WTC11 (cell line): ENCODE results near the gene HPX. TPM values are rescaled to one million over a fixed set of nuclear protein-coding genes. Genes with fewer than 3 reads are reported as not detected.

Experiments used
- ATAC-seq: fragments of 200-7000 bp; cut with Tn5 transposase; 2 replicates; pipeline ENCODE4 v1.10.0; 2021; ENCODE audit warnings: mild to moderate bottlenecking, moderate library complexity
- CTCF ChIA-PET: fragments of 300-600 bp; sonication (Branson Sonifier 250); formaldehyde crosslinking; loops from one replicate; lab custom pipeline; 2021; ENCODE audit warnings: antibody characterized with exemption; lab: Charles Lee
- POLR2A ChIA-PET: fragments of 350-600 bp; sonication (Branson Sonifier 250); formaldehyde crosslinking; loops from one replicate; lab custom pipeline; 2021; ENCODE audit warnings: antibody characterized with exemption; lab: Charles Lee
- DNase-seq: peaks from one replicate; pipeline ENCODE4 v3.0.0; 2021; ENCODE audit warnings: low spot score
- H3K27ac Mint-ChIP-seq: 2 replicates; pipeline ENCODE4 v1.8.0; 2021; ENCODE audit warnings: mixed read lengths
- H3K27me3 Mint-ChIP-seq: 2 replicates; pipeline ENCODE4 v1.8.0; 2021; ENCODE audit warnings: low read depth, mild to moderate bottlenecking, moderate library complexity, mixed read lengths
- H3K36me3 Mint-ChIP-seq: 2 replicates; pipeline ENCODE4 v1.8.0; 2021; ENCODE audit warnings: mixed read lengths
- H3K4me1 Mint-ChIP-seq: 2 replicates; pipeline ENCODE4 v1.8.0; 2022; ENCODE audit warnings: mixed read lengths
- H3K4me3 Mint-ChIP-seq: 2 replicates; pipeline ENCODE4 v1.8.0; 2021; ENCODE audit warnings: mild to moderate bottlenecking, moderate library complexity, mixed read lengths
- H3K9me3 Mint-ChIP-seq: 2 replicates; pipeline ENCODE4 v1.8.0; 2021; ENCODE audit warnings: mixed read lengths
- MXD4 ChIP-seq: fragments of 250-450 bp; sonication (Bioruptor Pico); IDR thresholded peaks from 2 replicates; pipeline ENCODE4 v1.8.0; 2021; ENCODE audit warnings: mild to moderate bottlenecking, moderate library complexity, borderline replicate concordance
- STAT6 ChIP-seq: sonication (generic); formaldehyde crosslinking; conservative IDR thresholded peaks from 2 replicates; pipeline ENCODE4 v1.8.1; 2023; ENCODE audit warnings: mild to moderate bottlenecking, low read depth, missing genetic modification reagents, moderate library complexity
- ZNF512 ChIP-seq: sonication (generic); formaldehyde crosslinking; IDR thresholded peaks from 2 replicates; pipeline ENCODE4 v1.8.1; 2022; ENCODE audit warnings: missing genetic modification reagents, borderline replicate concordance
- total RNA-seq: library from RNA; stranded (reverse); gene quantifications from 3 replicates; pipeline ENCODE4 v1.2.3, GENCODE V29; 2021

The HPX gene
- total RNA-seq, 1 experiment from 2014 or later = 1.7 TPM

DNA sequence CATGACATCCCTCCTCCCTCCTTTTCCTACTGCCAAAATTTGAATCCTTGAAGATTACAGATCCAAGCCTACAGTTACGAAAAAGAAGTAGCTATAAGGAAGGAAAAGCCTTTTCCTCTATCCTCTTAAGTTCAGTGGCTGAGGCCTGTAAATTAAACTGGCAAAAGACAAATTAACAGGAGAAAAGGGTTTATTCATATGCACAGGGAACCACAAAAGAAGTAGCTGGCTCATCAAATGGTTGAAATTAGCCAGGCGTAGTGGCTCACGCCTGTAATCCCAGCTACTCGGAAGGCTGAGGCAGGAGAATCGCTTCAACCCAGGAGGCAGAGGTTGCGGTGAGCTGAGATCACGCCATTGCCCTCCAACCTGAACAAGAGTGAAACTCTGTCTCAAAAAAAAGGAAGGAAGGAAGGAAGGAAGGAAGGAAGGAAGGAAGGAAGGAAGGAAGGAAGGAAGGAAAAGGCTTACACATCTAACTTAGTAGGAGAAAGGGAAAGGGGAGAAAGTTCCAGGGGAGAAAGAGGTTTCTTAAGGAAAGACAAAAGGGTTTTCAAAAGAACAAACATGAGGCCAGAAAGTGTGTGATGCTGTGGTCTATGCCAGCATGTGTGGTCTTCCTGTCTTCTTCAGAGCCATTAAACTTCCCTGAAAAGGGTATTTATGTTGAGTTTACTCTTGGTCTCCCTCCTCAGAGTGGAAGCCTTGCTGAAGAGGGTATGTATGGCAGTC, 55.6 kb downstream of the HPX start:
- Mint-ChIP-seq H3K27me3 (no peaks in the 10 kb centered on the region), H3K4me3 (peak overlapping the region; percentile 31; the same call in 1 of the 2 replicates)
- CTCF ChIA-PET = interaction anchor here (0.7 to 2.4 kb wide), 12 partner anchors 20 to 322 kb away, joined by 3 to 21 read pairs (median 4); partner anchors contain the start of genes APBB1 and TRIM3
- TF ChIP-seq STAT6 (no peak), MXD4 (no peak), ZNF512 (0 out of 2 replicates have a peak, but pooled peaks have one; percentile 50)
- TF ChIP-seq, all 79 proteins: peak for 1
- ATAC-seq (peak; percentile 28), DNase-seq (no peak)
- Mint-ChIP-seq H3K27ac (peak overlapping the region; percentile 81), H3K36me3 (no peaks in the 10 kb centered on the region), H3K4me1 (peaks cover 52% of the 10 kb centered on the region), H3K9me3 (no peaks in the 10 kb centered on the region)
- POLR2A ChIA-PET = interaction anchor here (1.4 kb wide), 1 partner anchor 58 kb away, joined by 3 read pairs; no protein-coding TSS in a partner anchor

Other genes starting within 250 kb of the HPX start
- not detected in 3 replicates for gene OR52W1, start 241.8 kb downstream of the HPX start, total RNA-seq
- gene C11orf42, start 235.4 kb downstream of the HPX start, total RNA-seq = not detected in 3 replicates
- 22.2 to 24.8 TPM (median 23.6 TPM) in 3 replicates for gene FHIP1B, start 206.4 kb downstream of the HPX start, total RNA-seq
- 0.35 to 0.82 TPM (median 0.50 TPM) in 3 replicates for gene CNGA4, start 201.9 kb downstream of the HPX start, total RNA-seq
- 6.1 to 7.4 TPM (median 7.1 TPM) in 3 replicates for gene CCKBR, start 181.1 kb downstream of the HPX start, total RNA-seq
- 27.3 to 41.5 TPM (median 28.0 TPM) in 3 replicates for gene CAVIN3, start 120.5 kb downstream of the HPX start, total RNA-seq
- 4.4 to 6.6 TPM (median 5.6 TPM) in 3 replicates for gene SMPD1, start 50.5 kb downstream of the HPX start, total RNA-seq
- 32.1 to 33.1 TPM (median 32.7 TPM) in 3 replicates for gene APBB1, start 21.9 kb downstream of the HPX start, total RNA-seq
- 16.6 to 21.3 TPM (median 19.0 TPM) in 3 replicates for gene TRIM3, start 33.0 kb upstream of the HPX start, total RNA-seq
- 46.0 to 53.1 TPM (median 46.1 TPM) in 3 replicates for gene ARFIP2, start 40.3 kb upstream of the HPX start, total RNA-seq
- gene TIMM10B, start 40.5 kb upstream of the HPX start, total RNA-seq = 35.8 to 42.6 TPM (median 36.1 TPM) in 3 replicates
- 10.5 to 11.5 TPM (median 10.9 TPM) in 3 replicates for gene DNHD1, start 56.3 kb upstream of the HPX start, total RNA-seq
- gene RRP8, start 162.6 kb upstream of the HPX start, total RNA-seq = 12.5 to 15.0 TPM (median 14.6 TPM) in 3 replicates
- gene ILK, start 162.8 kb upstream of the HPX start, total RNA-seq = 97.7 to 112 TPM (median 110 TPM) in 3 replicates
- gene TAF10, start 171.2 kb upstream of the HPX start, total RNA-seq = 165 to 186 TPM (median 178 TPM) in 3 replicates
- 36.2 to 51.4 TPM (median 44.8 TPM) in 3 replicates for gene TPP1, start 178.4 kb upstream of the HPX start, total RNA-seq
- gene DCHS1, start 214.8 kb upstream of the HPX start, total RNA-seq = 11.5 to 14.2 TPM (median 12.6 TPM) in 3 replicates
- 68.1 to 77.1 TPM (median 70.1 TPM) in 3 replicates for gene MRPL17, start 242.4 kb upstream of the HPX start, total RNA-seq